H9 (cell line): Measurements from ENCODE around the gene FBLN1. TPM values are rescaled to one million over a fixed set of nuclear protein-coding genes. Genes with fewer than 3 reads are reported as not detected.
A peak's percentile ranks its signal among the peaks of the same experiment; 100 is the strongest.

Experiments used
- DNase-seq: peaks from one replicate; pipeline ENCODE4 v3.0.0-alpha.2; 2017
- H2AFZ ChIP-seq: one replicate; pipeline ENCODE4 v1.6.1; 2013; ENCODE audit warnings: mild to moderate bottlenecking, low read length, control low read depth, moderate library complexity
- H2AK5ac ChIP-seq: 2 replicates; pipeline ENCODE4 v1.6.1; 2013; ENCODE audit warnings: low read length, control low read depth, mixed read lengths; ENCODE audit not compliant: insufficient read length
- H2BK120ac ChIP-seq: one replicate; pipeline ENCODE4 v1.6.1; 2013; ENCODE audit warnings: low read depth, mild to moderate bottlenecking, low read length, control low read depth, inconsistent platforms; ENCODE audit not compliant: poor library complexity, severe bottlenecking
- H2BK12ac ChIP-seq: 2 replicates; pipeline ENCODE4 v1.6.1; 2013; ENCODE audit warnings: low read length, control low read depth, mixed read lengths, low read depth; ENCODE audit not compliant: insufficient read length
- H2BK15ac ChIP-seq: 2 replicates; pipeline ENCODE4 v1.6.1; 2013; ENCODE audit warnings: low read depth, low read length, control low read depth
- H2BK20ac ChIP-seq: one replicate; pipeline ENCODE4 v1.6.1; 2013; ENCODE audit warnings: low read depth, mild to moderate bottlenecking, low read length, control low read depth, inconsistent platforms; ENCODE audit not compliant: poor library complexity, severe bottlenecking
- H2BK5ac ChIP-seq: 2 replicates; pipeline ENCODE4 v1.6.1; 2013; ENCODE audit warnings: low read length, control low read depth, mixed read lengths; ENCODE audit not compliant: insufficient read length
- H3K14ac ChIP-seq: 2 replicates; pipeline ENCODE4 v1.6.1; 2013; ENCODE audit warnings: low read length, control low read depth; ENCODE audit not compliant: insufficient read depth
- H3K18ac ChIP-seq: 2 replicates; pipeline ENCODE4 v1.6.1; 2013; ENCODE audit warnings: low read depth, mild to moderate bottlenecking, mixed read lengths, low read length, control low read depth; ENCODE audit not compliant: insufficient read length
- H3K23ac ChIP-seq: 2 replicates; pipeline ENCODE4 v1.6.1; 2013; ENCODE audit warnings: low read length, control low read depth, mixed read lengths, low read depth; ENCODE audit not compliant: insufficient read length
- H3K23me2 ChIP-seq: 2 replicates; pipeline ENCODE4 v1.6.1; 2013; ENCODE audit warnings: low read depth, mild to moderate bottlenecking, mixed read lengths, low read length, control low read depth; ENCODE audit not compliant: insufficient read length, poor library complexity, severe bottlenecking
- H3K27ac ChIP-seq: 2 replicates; pipeline ENCODE4 v1.5.1; 2013; ENCODE audit warnings: low read length, control low read depth, mixed read lengths, low read depth; ENCODE audit not compliant: insufficient read length
- H3K27me3 ChIP-seq: 2 replicates; pipeline ENCODE4 v1.6.1; 2013; ENCODE audit warnings: low read length, control low read depth, inconsistent platforms; ENCODE audit not compliant: insufficient read depth
- H3K4ac ChIP-seq: 2 replicates; pipeline ENCODE4 v1.6.1; 2013; ENCODE audit warnings: low read depth, mild to moderate bottlenecking, control low read depth, inconsistent platforms, low read length, moderate library complexity
- H3K4me1 ChIP-seq: 2 replicates; pipeline ENCODE4 v1.6.1; 2013; ENCODE audit warnings: low read length, control low read depth, inconsistent platforms; ENCODE audit not compliant: insufficient read depth
- H3K4me2 ChIP-seq: 2 replicates; pipeline ENCODE4 v1.6.1; 2013; ENCODE audit warnings: low read length, control low read depth, mixed read lengths; ENCODE audit not compliant: insufficient read length, insufficient read depth
- H3K56ac ChIP-seq: 2 replicates; pipeline ENCODE4 v1.6.1; 2013; ENCODE audit warnings: low read depth, mild to moderate bottlenecking, mixed read lengths, low read length, control low read depth; ENCODE audit not compliant: insufficient read length
- H3K79me1 ChIP-seq: 2 replicates; pipeline ENCODE4 v1.6.1; 2013; ENCODE audit warnings: low read depth, mild to moderate bottlenecking, moderate library complexity, low read length, control low read depth, inconsistent platforms; ENCODE audit not compliant: insufficient read depth, poor library complexity, severe bottlenecking
- H3K79me2 ChIP-seq: 2 replicates; pipeline ENCODE4 v1.6.1; 2013; ENCODE audit warnings: low read length, control low read depth, inconsistent platforms; ENCODE audit not compliant: insufficient read depth
- H3K9ac ChIP-seq: 2 replicates; pipeline ENCODE4 v1.6.1; 2013; ENCODE audit warnings: low read length, control low read depth, mixed read lengths; ENCODE audit not compliant: insufficient read length; ENCODE audit errors: extremely low read depth
- H3K9me3 ChIP-seq: one replicate; pipeline ENCODE4 v1.6.1; 2013; ENCODE audit warnings: low read depth, low read length, inconsistent platforms; ENCODE audit not compliant: control insufficient read depth
- H3T11ph ChIP-seq: one replicate; pipeline ENCODE4 v1.6.1; 2013; ENCODE audit warnings: mild to moderate bottlenecking, low read length, control low read depth, inconsistent platforms
- H4K20me1 ChIP-seq: one replicate; pipeline ENCODE4 v1.6.1; 2013; ENCODE audit not compliant: control insufficient read depth, insufficient read length, insufficient read depth
- H4K5ac ChIP-seq: 2 replicates; pipeline ENCODE4 v1.6.1; 2013; ENCODE audit warnings: low read depth, mild to moderate bottlenecking, mixed read lengths, low read length, control low read depth; ENCODE audit not compliant: insufficient read length
- H4K8ac ChIP-seq: replicated peaks from 2 replicates; pipeline ENCODE4 v1.6.1; 2013; ENCODE audit warnings: low read length, control low read depth, mixed read lengths, low read depth; ENCODE audit not compliant: insufficient read length
- H4K91ac ChIP-seq: 2 replicates; pipeline ENCODE4 v1.6.1; 2013; ENCODE audit warnings: low read depth, mild to moderate bottlenecking, moderate library complexity, mixed read lengths, low read length, control low read depth; ENCODE audit not compliant: insufficient read length
- H3K27ac Mint-ChIP-seq, 3 experiments: 2 replicates in 2 of 3; 3 replicates in 1 of 3; pipeline ENCODE4 v1.8.0; 2020 to 2021; ENCODE audit warnings: mixed read lengths in 3 of 3, mild to moderate bottlenecking in 1 of 3, moderate library complexity in 1 of 3
- H3K27me3 Mint-ChIP-seq: 2 replicates; pipeline ENCODE4 v1.8.0; 2021; ENCODE audit warnings: low read depth, mild to moderate bottlenecking, moderate library complexity, mixed read lengths
- H3K36me3 Mint-ChIP-seq, 3 experiments: 2 replicates in 2 of 3; 3 replicates in 1 of 3; pipeline ENCODE4 v1.8.0; 2020 to 2021; ENCODE audit warnings: low read depth in 3 of 3, mixed read lengths in 3 of 3; ENCODE audit not compliant: insufficient read depth in 1 of 3
- H3K4me1 Mint-ChIP-seq, 2 experiments: 2 replicates each; pipeline ENCODE4 v1.8.0; 2020; ENCODE audit warnings: mixed read lengths in 2 of 2
- H3K4me3 Mint-ChIP-seq, 2 experiments: 2 replicates in 1 of 2; 3 replicates in 1 of 2; pipeline ENCODE4 v1.8.0; 2020 to 2021; ENCODE audit warnings: mild to moderate bottlenecking in 2 of 2, mixed read lengths in 2 of 2, moderate library complexity in 1 of 2
- H3K9me3 Mint-ChIP-seq, 2 experiments: 2 replicates in 1 of 2; 3 replicates in 1 of 2; pipeline ENCODE4 v1.8.0; 2020; ENCODE audit warnings: mild to moderate bottlenecking in 2 of 2, mixed read lengths in 2 of 2, moderate library complexity in 1 of 2
- WGBS: extraction: QIAGEN DNeasy Blood & Tissue Kit; methylation state at CpG from one replicate; pipeline ENCODE4 v1.1.7; 2013; ENCODE audit warnings: missing lambda C conversion rate, low lambda C conversion rate, mixed read lengths; ENCODE audit not compliant: insufficient read length; ENCODE audit errors: extremely low coverage; 5-methylcytosine and 5-hydroxymethylcytosine counted together
- total RNA-seq: library from RNA; stranded (reverse); gene quantifications from 2 replicates; pipeline ENCODE4 v1.2.1, GENCODE V29; 2021
- TF ChIP-seq, protein P1 (sequence below): fragments of 200-600 bp; sonication (generic); conservative IDR thresholded peaks from 3 replicates; pipeline ENCODE4 v1.8.0; 2021; ENCODE audit warnings: antibody characterized with exemption, mild to moderate bottlenecking

FBLN1 gene
- total RNA-seq, 1 experiment from 2014 or later, result 140 TPM

DNA sequence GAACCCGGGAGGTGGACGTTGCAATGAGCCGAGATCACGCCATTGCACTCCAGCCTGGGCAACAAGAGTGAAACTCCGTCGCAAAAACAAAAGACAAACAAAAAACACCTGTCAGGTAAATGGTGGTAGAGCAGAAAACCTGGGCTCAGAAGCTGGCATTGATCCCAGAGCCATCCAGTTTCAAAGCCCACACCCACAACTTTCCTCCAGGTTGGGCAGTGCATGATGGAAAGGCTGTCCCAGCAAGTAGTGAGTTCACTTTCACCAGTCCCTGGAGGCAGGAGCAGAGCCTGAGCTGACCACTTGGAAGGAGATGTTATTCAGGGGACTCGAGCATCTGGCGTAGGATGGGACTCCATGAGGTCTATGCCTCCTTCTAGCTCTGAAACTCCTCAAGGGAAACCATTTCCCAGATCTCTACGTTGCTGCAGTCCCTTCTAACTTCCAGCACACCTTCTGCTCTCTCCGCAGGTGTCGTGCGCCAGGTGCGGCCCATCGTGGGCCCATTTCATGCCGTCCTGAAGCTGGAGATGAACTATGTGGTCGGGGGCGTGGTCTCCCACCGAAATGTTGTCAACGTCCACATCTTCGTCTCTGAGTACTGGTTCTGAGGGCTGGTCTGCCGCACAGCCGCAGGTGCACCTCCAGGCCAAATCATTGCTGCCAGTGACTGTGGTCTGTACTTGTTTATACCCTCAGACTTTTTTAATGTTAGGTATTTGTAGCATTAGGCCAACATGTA is 97.3 kb downstream of the FBLN1 start:
- DNase-seq, result no peak
- TF ChIP-seq, protein P1, sequence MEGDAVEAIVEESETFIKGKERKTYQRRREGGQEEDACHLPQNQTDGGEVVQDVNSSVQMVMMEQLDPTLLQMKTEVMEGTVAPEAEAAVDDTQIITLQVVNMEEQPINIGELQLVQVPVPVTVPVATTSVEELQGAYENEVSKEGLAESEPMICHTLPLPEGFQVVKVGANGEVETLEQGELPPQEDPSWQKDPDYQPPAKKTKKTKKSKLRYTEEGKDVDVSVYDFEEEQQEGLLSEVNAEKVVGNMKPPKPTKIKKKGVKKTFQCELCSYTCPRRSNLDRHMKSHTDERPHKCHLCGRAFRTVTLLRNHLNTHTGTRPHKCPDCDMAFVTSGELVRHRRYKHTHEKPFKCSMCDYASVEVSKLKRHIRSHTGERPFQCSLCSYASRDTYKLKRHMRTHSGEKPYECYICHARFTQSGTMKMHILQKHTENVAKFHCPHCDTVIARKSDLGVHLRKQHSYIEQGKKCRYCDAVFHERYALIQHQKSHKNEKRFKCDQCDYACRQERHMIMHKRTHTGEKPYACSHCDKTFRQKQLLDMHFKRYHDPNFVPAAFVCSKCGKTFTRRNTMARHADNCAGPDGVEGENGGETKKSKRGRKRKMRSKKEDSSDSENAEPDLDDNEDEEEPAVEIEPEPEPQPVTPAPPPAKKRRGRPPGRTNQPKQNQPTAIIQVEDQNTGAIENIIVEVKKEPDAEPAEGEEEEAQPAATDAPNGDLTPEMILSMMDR, result no peak
- H3K27me3 Mint-ChIP-seq, result no peaks in the 10 kb centered on the region; the same call in none of the 2 replicates
- no peak overlapping the region for H3K9ac ChIP-seq
- peaks cover 2 to 4% of the 10 kb centered on the region in 2 experiments; a peak in 4 of 5 replicates for H3K9me3 Mint-ChIP-seq
- H3K36me3 Mint-ChIP-seq, result peaks cover 3 to 13% (median 3%) of the 10 kb centered on the region in 3 experiments; a peak in 5 of 7 replicates
- peaks cover 12 to 17% of the 10 kb centered on the region in 2 experiments for H3K4me1 Mint-ChIP-seq
- no peak overlapping the region for H3K56ac ChIP-seq
- no peak overlapping the region for H2BK15ac ChIP-seq
- H2BK5ac ChIP-seq, result no peak overlapping the region
- no peak overlapping the region for H3K14ac ChIP-seq
- no peak overlapping the region for H2BK12ac ChIP-seq
- WGBS, result no CpG with 5 or more reads among the region's 22 CpGs
- H3K79me1 ChIP-seq, result no peaks in the 10 kb centered on the region
- no peak overlapping the region for H3K4me2 ChIP-seq
- no peaks in the 10 kb centered on the region for H3K9me3 ChIP-seq
- peak overlapping the region in 1 of 3 experiments; percentile 58; a peak in 2 of 7 replicates for H3K27ac Mint-ChIP-seq
- no peaks in the 10 kb centered on the region for H3K27me3 ChIP-seq
- H2BK20ac ChIP-seq, result no peak overlapping the region
- no peak overlapping the region for H4K8ac ChIP-seq
- H4K20me1 ChIP-seq, result no peaks in the 10 kb centered on the region
- no peak overlapping the region for H3T11ph ChIP-seq
- H3K18ac ChIP-seq, result no peak overlapping the region
- no peak overlapping the region for H2AFZ ChIP-seq
- H2AK5ac ChIP-seq, result no peak overlapping the region
- H4K5ac ChIP-seq, result no peak overlapping the region
- H2BK120ac ChIP-seq, result no peak overlapping the region
- H3K4me1 ChIP-seq, result no peaks in the 10 kb centered on the region; the same call in 1 of the 2 replicates
- no peak overlapping the region for H3K4ac ChIP-seq
- H3K79me2 ChIP-seq, result no peaks in the 10 kb centered on the region
- H3K27ac ChIP-seq, result no peak overlapping the region
- no peak overlapping the region for H4K91ac ChIP-seq
- H3K23ac ChIP-seq, result no peak overlapping the region
- H3K23me2 ChIP-seq, result no peaks in the 10 kb centered on the region
- H3K4me3 Mint-ChIP-seq, result no peak overlapping the region
